ENCODE measurements around the gene MICU1.

GRCh38 chr10:72336259-72337038 is 289.4 kb downstream of the MICU1 start:
- TF ChIP-seq CTCF (conservative IDR thresholded peaks at IDR 0.05) (no peak), EZH2 (IDR thresholded peaks at IDR 0.05; ENCODE audit: low read depth) (no peak)

Measured in PC-9 (cell line).